ENCODE results near the gene KIF15.
"Not testable (repeated sequence)": the region's sequence is repeated elsewhere in the genome, so short reads cannot be mapped to it uniquely, and the experiment has no call there.

The KIF15 gene

GRCh38 chr3:44761424-44762169, at the start of gene KIF15, which contains the start of gene KIAA1143:
Gene KIF15, plus strand, starts transcription at chr3:44761794. Its CDS starts 72 bp downstream, at chr3:44761866.
Gene KIAA1143, minus strand, starts transcription at chr3:44761619. Its CDS starts 17 bp downstream, at chr3:44761602.
- peak; percentile 37 to 96 (median 88) for DNase-seq

GRCh38 chr3:44712455-44713075, 49.0 kb upstream of the KIF15 start, which contains the start of gene ZNF502:
Gene ZNF502, plus strand, starts transcription at chr3:44712660. Its CDS starts 7,602 bp downstream, at chr3:44720262.
- peak; percentile 23 to 93 (median 81) for DNase-seq

- no peak for DNase-seq
Observed at GRCh38 chr3:44721231-44722102, 40.1 kb upstream of the KIF15 start.

- DNase-seq: no peak
Observed at GRCh38 chr3:44722103-44722401, 39.5 kb upstream of the KIF15 start.

- DNase-seq: peak; percentile 21 to 92 (median 77)
Observed at GRCh38 chr3:44729384-44729910, 32.1 kb upstream of the KIF15 start, which contains the start of gene ZNF501. Gene ZNF501, plus strand, starts transcription at chr3:44729635. Its CDS starts 4,787 bp downstream, at chr3:44734422.

- DNase-seq: no peak
Observed at GRCh38 chr3:44734646-44735168, 26.9 kb upstream of the KIF15 start.

GRCh38 chr3:44761101-44761423, 532 bp upstream of the KIF15 start:
- peak in 1 of 51 donors; percentile 52 for DNase-seq

- DNase-seq: no peak
Observed at GRCh38 chr3:44762170-44762677, 630 bp downstream of the KIF15 start.

- DNase-seq: no peak
Observed at GRCh38 chr3:44762690-44763089, 1.1 kb downstream of the KIF15 start.

GRCh38 chr3:44764248-44764647, 2.7 kb downstream of the KIF15 start:
- no peak for DNase-seq

GRCh38 chr3:44771424-44772098, 10.0 kb downstream of the KIF15 start:
- no peak for DNase-seq

GRCh38 chr3:44772099-44772442, 10.5 kb downstream of the KIF15 start:
- DNase-seq: no peak

GRCh38 chr3:44782891-44783290, 21.3 kb downstream of the KIF15 start:
- no peak for DNase-seq

- DNase-seq: no peak
Observed at GRCh38 chr3:44795197-44795596, 33.6 kb downstream of the KIF15 start.

- DNase-seq: no peak
Observed at GRCh38 chr3:44802011-44802410, 40.4 kb downstream of the KIF15 start.

GRCh38 chr3:44803298-44803697, 41.7 kb downstream of the KIF15 start:
- no peak for DNase-seq

GRCh38 chr3:44805960-44806359, 44.4 kb downstream of the KIF15 start:
- DNase-seq: no peak

GRCh38 chr3:44814751-44815150, 53.2 kb downstream of the KIF15 start:
- DNase-seq: no peak

- not testable (repeated sequence) for DNase-seq
Observed at GRCh38 chr3:44816334-44816733, 54.7 kb downstream of the KIF15 start.

GRCh38 chr3:44821206-44821605, 59.6 kb downstream of the KIF15 start:
- not testable (repeated sequence) for DNase-seq
